Embryonic facial prominence (tissue), 1 donor: ENCODE results near the gene VEPH1.

ENCODE experiments used
- DNase-seq: peaks from one replicate; pipeline ENCODE4 v3.0.0-alpha.2; 2016; ENCODE audit errors: extremely low spot score

Gene VEPH1

GRCh38 chr3:157477441-157477840, 25.8 kb downstream of the VEPH1 start:
- no peak for DNase-seq

GRCh38 chr3:157475921-157476414, 27.2 kb downstream of the VEPH1 start:
- no peak for DNase-seq

- DNase-seq = no peak
Measured at GRCh38 chr3:157472648-157473047, 30.6 kb downstream of the VEPH1 start.

- DNase-seq = no peak
Measured at GRCh38 chr3:157471064-157471463, 32.2 kb downstream of the VEPH1 start.

GRCh38 chr3:157469561-157470294, 33.5 kb downstream of the VEPH1 start:
- DNase-seq = no peak

- DNase-seq = no peak
Measured at GRCh38 chr3:157467200-157467599, 36.0 kb downstream of the VEPH1 start.

GRCh38 chr3:157465741-157466140, 37.5 kb downstream of the VEPH1 start:
- no peak for DNase-seq

- DNase-seq = no peak
Measured at GRCh38 chr3:157464321-157464720, 38.9 kb downstream of the VEPH1 start.

- DNase-seq = no peak
Measured at GRCh38 chr3:157463816-157464215, 39.4 kb downstream of the VEPH1 start.

- DNase-seq = no peak
Measured at GRCh38 chr3:157460253-157460652, 43.0 kb downstream of the VEPH1 start.

GRCh38 chr3:157459706-157460105, 43.5 kb downstream of the VEPH1 start:
- no peak for DNase-seq

GRCh38 chr3:157453824-157454223, 49.4 kb downstream of the VEPH1 start:
- DNase-seq = no peak

GRCh38 chr3:157452097-157452496, 51.1 kb downstream of the VEPH1 start:
- no peak for DNase-seq

- no peak for DNase-seq
Measured at GRCh38 chr3:157447026-157447694, 56.1 kb downstream of the VEPH1 start.

GRCh38 chr3:157445857-157446256, 57.4 kb downstream of the VEPH1 start:
- no peak for DNase-seq

- no peak for DNase-seq
Measured at GRCh38 chr3:157444797-157445184, 58.4 kb downstream of the VEPH1 start.

- no peak for DNase-seq
Measured at GRCh38 chr3:157443905-157444796, 59.1 kb downstream of the VEPH1 start.

GRCh38 chr3:157442729-157443128, 60.5 kb downstream of the VEPH1 start:
- no peak for DNase-seq

GRCh38 chr3:157441102-157441624, 62.1 kb downstream of the VEPH1 start:
- no peak for DNase-seq

- no peak for DNase-seq
Measured at GRCh38 chr3:157438194-157438730, 65.0 kb downstream of the VEPH1 start.

GRCh38 chr3:157436583-157437291, 66.5 kb downstream of the VEPH1 start, which contains the start of gene PTX3:
Gene PTX3, plus strand, starts transcription at chr3:157436850. Its CDS starts 84 bp downstream, at chr3:157436934.
- peak; percentile 56 for DNase-seq
